Inferior parietal cortex (tissue), 1 donor: ENCODE results near the gene GPR161.

ENCODE experiments used
- DNase-seq: peaks from one replicate; pipeline ENCODE4 v3.0.0-alpha.2; 2016; ENCODE audit errors: extremely low spot score

GPR161 gene

GRCh38 chr1:168146626-168147025 lies 9.9 kb upstream of the GPR161 start:
- DNase-seq: no peak

- DNase-seq: no peak
Observed at GRCh38 chr1:168146160-168146539, 9.4 kb upstream of the GPR161 start.

GRCh38 chr1:168145184-168146159 lies 8.7 kb upstream of the GPR161 start:
- peak; percentile 87 for DNase-seq

GRCh38 chr1:168141871-168142385 lies 5.2 kb upstream of the GPR161 start:
- DNase-seq: no peak

GRCh38 chr1:168139070-168139469 lies 2.3 kb upstream of the GPR161 start:
- no peak for DNase-seq

GRCh38 chr1:168138134-168138533 lies 1.4 kb upstream of the GPR161 start:
- no peak for DNase-seq

- no peak for DNase-seq
Observed at GRCh38 chr1:168137515-168137821, 738 bp upstream of the GPR161 start.

- DNase-seq: no peak
Observed at GRCh38 chr1:168135921-168136708, 615 bp downstream of the GPR161 start.

- peak; percentile 19 for DNase-seq
Observed at GRCh38 chr1:168135116-168135920, 1.4 kb downstream of the GPR161 start.

- no peak for DNase-seq
Observed at GRCh38 chr1:168134642-168135041, 2.1 kb downstream of the GPR161 start.

GRCh38 chr1:168134132-168134531 lies 2.6 kb downstream of the GPR161 start:
- DNase-seq: no peak

- DNase-seq: no peak
Observed at GRCh38 chr1:168129933-168130332, 6.8 kb downstream of the GPR161 start.

GRCh38 chr1:168127503-168127902 lies 9.2 kb downstream of the GPR161 start:
- no peak for DNase-seq

GRCh38 chr1:168125051-168125450 lies 11.7 kb downstream of the GPR161 start:
- DNase-seq: no peak

- DNase-seq: no peak
Observed at GRCh38 chr1:168121401-168122011, 15.2 kb downstream of the GPR161 start.

GRCh38 chr1:168119750-168120149 lies 17.0 kb downstream of the GPR161 start:
- no peak for DNase-seq

- DNase-seq: no peak
Observed at GRCh38 chr1:168116327-168116799, 20.4 kb downstream of the GPR161 start.

GRCh38 chr1:168114845-168115244 lies 21.9 kb downstream of the GPR161 start:
- DNase-seq: no peak

- no peak for DNase-seq
Observed at GRCh38 chr1:168112673-168113305, 23.9 kb downstream of the GPR161 start.

- DNase-seq: no peak
Observed at GRCh38 chr1:168110896-168111545, 25.7 kb downstream of the GPR161 start.
